Endothelial cell of umbilical vein (primary cell): ENCODE results near the gene STYXL1. TPM values are rescaled to one million over a fixed set of nuclear protein-coding genes. Genes with fewer than 3 reads are reported as not detected.
A peak's percentile ranks its signal among the peaks of the same experiment; 100 is the strongest.

Experiments
- BruUV-seq: library from RNA; stranded (reverse); fragments of 400-500 nt; replicated peaks from 2 replicates; lab custom pipeline; 2021; lab: Mats Ljungman, UMichigan
- CTCF ChIA-PET: fragments of 300-600, 350-600 bp; sonication (Branson Sonifier 250); formaldehyde crosslinking; loops from one replicate; lab custom pipeline; 2021; ENCODE audit warnings: antibody characterized with exemption, inconsistent platforms; lab: Charles Lee
- POLR2A ChIA-PET: fragments of 300-600, 350-600 bp; sonication (Branson Sonifier 250); formaldehyde crosslinking; loops from one replicate; lab custom pipeline; 2021; ENCODE audit warnings: antibody characterized with exemption, inconsistent platforms; lab: Charles Lee
- DNase-seq: peaks from one replicate; pipeline ENCODE4 v3.0.0-alpha.2; 2011; ENCODE audit warnings: low read depth, low spot score
- FAIRE-seq: peaks from 2 replicates; lab custom pipeline; 2011; peaks lifted over from hg19 to GRCh38; lab: Jason Lieb, UNC
- H2AFZ ChIP-seq: 2 replicates; pipeline ENCODE4 v1.6.0; 2012; ENCODE audit warnings: low read depth, low read length, control low read depth, inconsistent platforms
- H3K27ac ChIP-seq: 2 replicates; pipeline ENCODE4 v1.5.1; 2011; ENCODE audit warnings: low read depth, mild to moderate bottlenecking, control low read depth, low read length, moderate library complexity; ENCODE audit not compliant: insufficient read depth
- H3K27me3 ChIP-seq, 2 experiments: 2 replicates each; pipeline versions ENCODE4 v1.6.0 to v1.6.1; 2011; ENCODE audit warnings: low read length in 2 of 2, mixed read lengths in 1 of 2; ENCODE audit not compliant: control insufficient read depth in 2 of 2, insufficient read depth in 2 of 2
- H3K36me3 ChIP-seq, 2 experiments: 2 replicates in 1 of 2; 3 replicates in 1 of 2; pipeline ENCODE4 v1.5.1; 2011; ENCODE audit warnings: low read length in 2 of 2, mild to moderate bottlenecking in 1 of 2, moderate library complexity in 1 of 2; ENCODE audit not compliant: control insufficient read depth in 2 of 2, insufficient read depth in 2 of 2; ENCODE audit errors: extremely low read depth in 1 of 2
- H3K4me1 ChIP-seq: 3 replicates; pipeline ENCODE4 v1.5.1; 2011; ENCODE audit warnings: mild to moderate bottlenecking, low read length; ENCODE audit not compliant: control insufficient read depth, insufficient read depth; ENCODE audit errors: extremely low read depth
- H3K4me2 ChIP-seq: 2 replicates; pipeline ENCODE4 v1.6.1; 2011; ENCODE audit warnings: low read length, control low read depth, mixed read lengths; ENCODE audit not compliant: insufficient read depth
- H3K4me3 ChIP-seq, 3 experiments: fragments of 200-600 bp in 1 of 3; sonication (generic), shearing (Covaris generic) in 1 of 3; replicated peaks in 1 of 3; 2 replicates each; pipeline ENCODE4 v1.5.1; 2011 to 2016; ENCODE audit warnings: control low read depth in 3 of 3, low read length in 3 of 3, mild to moderate bottlenecking in 2 of 3, inconsistent platforms in 1 of 3, low read depth in 1 of 3, moderate library complexity in 1 of 3; ENCODE audit not compliant: insufficient read depth in 1 of 3
- H3K79me2 ChIP-seq: 2 replicates; pipeline ENCODE4 v1.6.0; 2012; ENCODE audit warnings: low read length, inconsistent platforms; ENCODE audit not compliant: control insufficient read depth, insufficient read depth
- H3K9ac ChIP-seq: replicated peaks from 2 replicates; pipeline ENCODE3; 2011; ENCODE audit warnings: low read length, control low read depth; ENCODE audit not compliant: insufficient read depth; ENCODE audit errors: extremely low read depth
- H3K9me1 ChIP-seq: replicated peaks from 3 replicates; pipeline ENCODE4 v1.6.0; 2011; ENCODE audit warnings: mild to moderate bottlenecking, low read length; ENCODE audit not compliant: control insufficient read depth, insufficient read depth; ENCODE audit errors: extremely low read depth
- H3K9me3 ChIP-seq: replicated peaks from 2 replicates; pipeline ENCODE4 v1.5.1; 2012; ENCODE audit warnings: low read length, inconsistent platforms; ENCODE audit not compliant: control insufficient read depth, insufficient read depth
- H4K20me1 ChIP-seq: replicated peaks from 2 replicates; pipeline ENCODE3; 2011; ENCODE audit warnings: mild to moderate bottlenecking, low read length; ENCODE audit not compliant: control insufficient read depth, insufficient read depth; ENCODE audit errors: extremely low read depth
- EZH2 ChIP-seq: IDR thresholded peaks from 2 replicates; pipeline ENCODE4 v1.6.1; 2012; ENCODE audit warnings: borderline replicate concordance, low read depth, mild to moderate bottlenecking, moderate library complexity, low read length, inconsistent platforms; ENCODE audit not compliant: severe bottlenecking
- FOS ChIP-seq: IDR thresholded peaks from 2 replicates; pipeline ENCODE4 v1.6.1; 2011; ENCODE audit warnings: mild to moderate bottlenecking, low read length, moderate library complexity, borderline replicate concordance; ENCODE audit not compliant: insufficient read depth
- JUN ChIP-seq: IDR thresholded peaks from 2 replicates; pipeline ENCODE4 v1.6.1; 2011; ENCODE audit warnings: borderline replicate concordance, low read depth; ENCODE audit not compliant: insufficient read length, insufficient read depth
- MYC ChIP-seq: IDR thresholded peaks from one replicate; pipeline ENCODE4 v1.6.1; 2011; ENCODE audit warnings: mild to moderate bottlenecking, low read depth, low read length
- POLR2A ChIP-seq: IDR thresholded peaks from 2 replicates; pipeline ENCODE4 v1.6.1; 2012; ENCODE audit warnings: low read depth, mild to moderate bottlenecking, control low read depth, low read length
- POLR2AphosphoS5 ChIP-seq: IDR thresholded peaks from 2 replicates; pipeline ENCODE4 v1.6.1; 2012; ENCODE audit warnings: low read depth, mild to moderate bottlenecking, control low read depth, low read length, moderate library complexity; ENCODE audit not compliant: insufficient read depth
- dilution Hi-C: fragments of 300-500 bp; cut with MboI; formaldehyde crosslinking; loops from one replicate; pipeline ENCODE4 v1.15.0; 2019; ENCODE audit warnings: low sequenced_read_pairs; ENCODE audit not compliant: extremely low pct_ligation_motif_present
- intact Hi-C: fragments of 100-400 bp; cut with micrococcal nuclease; formaldehyde crosslinking; loops from one replicate; pipeline ENCODE4 v1.10.0; 2022
- polyA plus RNA-seq, 4 experiments: library from polyadenylated mRNA; depleted of rRNA in 3 of 4; stranded (reverse) in 3 of 4; unstranded in 1 of 4; fragments of >200 nt; gene quantifications; 2 replicates each; pipeline versions ENCODE4 v1.2.1 to v1.2.3, GENCODE V29; 2011 to 2012; ENCODE audit warnings: missing spikeins in 1 of 4
- total RNA-seq: library from RNA; stranded (reverse); gene quantifications from 2 replicates; pipeline ENCODE4 v1.2.3, GENCODE V29; 2021
- TF ChIP-seq, protein P1 (sequence below): IDR thresholded peaks from 2 replicates; pipeline ENCODE4 v1.6.1; 2011; ENCODE audit not compliant: insufficient read depth, insufficient read length
- TF ChIP-seq, protein P2 (sequence below), 2 donors: IDR thresholded peaks; 1 replicate in 1 of 2; 2 replicates in 1 of 2; pipeline ENCODE4 v1.5.1; 2011; ENCODE audit warnings: low read length in 2 of 2, mild to moderate bottlenecking in 2 of 2, moderate library complexity in 2 of 2, control low read depth in 1 of 2, inconsistent platforms in 1 of 2, low read depth in 1 of 2; ENCODE audit not compliant: insufficient read depth in 1 of 2; ENCODE audit errors: extremely low read depth in 1 of 2

The STYXL1 gene
- total and polyA plus RNA-seq, 2 donors (not counting 3 experiments of a cell fraction or from before 2014, with no cell fraction given), result 23.0 to 67.6 TPM

DNA sequence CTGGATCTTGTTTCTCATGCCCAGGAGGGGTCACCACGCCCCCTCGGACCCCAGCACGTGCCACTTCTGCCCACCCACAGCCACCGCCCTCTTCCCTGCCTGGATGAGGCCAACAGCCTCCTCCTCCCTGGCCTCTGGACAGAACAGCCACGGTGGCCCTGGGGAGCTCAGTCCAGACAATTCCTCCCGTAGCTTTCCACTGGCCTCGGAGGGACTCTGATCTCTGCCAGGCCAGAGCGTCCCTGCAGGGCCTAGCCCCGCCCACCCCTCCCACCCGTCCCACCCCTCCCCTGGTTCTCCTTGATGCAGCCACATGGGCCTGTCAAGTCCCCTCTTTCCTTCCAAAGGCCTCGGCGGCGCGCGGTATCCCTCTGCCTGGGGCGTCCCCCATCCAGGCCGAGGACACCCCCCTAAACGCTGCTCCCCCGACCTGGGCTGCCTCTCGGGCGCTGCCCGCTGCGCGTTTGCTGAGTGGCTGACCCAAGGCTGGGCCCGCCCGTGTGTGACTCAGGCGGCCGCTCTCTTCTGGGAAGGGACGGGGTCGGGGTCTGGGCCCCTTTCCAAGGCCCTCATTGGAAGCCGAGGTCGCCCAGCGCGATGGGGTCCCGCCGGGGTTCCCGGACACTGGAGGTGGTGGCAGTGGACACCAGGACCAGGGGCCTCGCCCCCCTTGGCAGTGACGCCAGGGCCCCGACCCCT is 54.0 kb downstream of the STYXL1 start:
- peak overlapping the region; percentile 40 for H3K27ac ChIP-seq
- POLR2A ChIA-PET, result no interaction called here
- peak overlapping the region; percentile 35 for H2AFZ ChIP-seq
- FAIRE-seq (peak; percentile 80), DNase-seq (peak; percentile 72)
- H3K27me3 ChIP-seq, result no peaks in the 10 kb centered on the region
- peaks cover 0 to 10% of the 10 kb centered on the region in 2 experiments for H3K36me3 ChIP-seq
- CTCF ChIA-PET, result interaction anchor here (1.0 to 2.4 kb wide), 4 partner anchors 15 to 78 kb away, joined by 3 to 12 read pairs (median 4); partner anchors contain the start of genes MDH2 and STYXL1
- H3K9me3 ChIP-seq, result no peaks in the 10 kb centered on the region
- peak overlapping the region; percentile 53 to 96 (median 57) for H3K4me3 ChIP-seq
- intact Hi-C loops (loop anchor here (1.0 to 2.0 kb wide), 2 partner anchors 79 to 115 kb away; partner anchors contain the start of genes POR and RHBDD2), dilution Hi-C loops (no loop called here)
- peaks cover 4% of the 10 kb centered on the region for H3K4me1 ChIP-seq
- no TSS peak for BruUV-seq
- peak overlapping the region; percentile 60 for H3K4me2 ChIP-seq
- H3K9ac ChIP-seq, result peak overlapping the region; percentile 50
- TF ChIP-seq, protein P1, sequence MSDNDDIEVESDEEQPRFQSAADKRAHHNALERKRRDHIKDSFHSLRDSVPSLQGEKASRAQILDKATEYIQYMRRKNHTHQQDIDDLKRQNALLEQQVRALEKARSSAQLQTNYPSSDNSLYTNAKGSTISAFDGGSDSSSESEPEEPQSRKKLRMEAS, result no peak
- TF ChIP-seq POLR2AphosphoS5, result no peak
- H4K20me1 ChIP-seq, result no peaks in the 10 kb centered on the region
- H3K9me1 ChIP-seq, result no peaks in the 10 kb centered on the region
- H3K79me2 ChIP-seq, result no peaks in the 10 kb centered on the region

DNA sequence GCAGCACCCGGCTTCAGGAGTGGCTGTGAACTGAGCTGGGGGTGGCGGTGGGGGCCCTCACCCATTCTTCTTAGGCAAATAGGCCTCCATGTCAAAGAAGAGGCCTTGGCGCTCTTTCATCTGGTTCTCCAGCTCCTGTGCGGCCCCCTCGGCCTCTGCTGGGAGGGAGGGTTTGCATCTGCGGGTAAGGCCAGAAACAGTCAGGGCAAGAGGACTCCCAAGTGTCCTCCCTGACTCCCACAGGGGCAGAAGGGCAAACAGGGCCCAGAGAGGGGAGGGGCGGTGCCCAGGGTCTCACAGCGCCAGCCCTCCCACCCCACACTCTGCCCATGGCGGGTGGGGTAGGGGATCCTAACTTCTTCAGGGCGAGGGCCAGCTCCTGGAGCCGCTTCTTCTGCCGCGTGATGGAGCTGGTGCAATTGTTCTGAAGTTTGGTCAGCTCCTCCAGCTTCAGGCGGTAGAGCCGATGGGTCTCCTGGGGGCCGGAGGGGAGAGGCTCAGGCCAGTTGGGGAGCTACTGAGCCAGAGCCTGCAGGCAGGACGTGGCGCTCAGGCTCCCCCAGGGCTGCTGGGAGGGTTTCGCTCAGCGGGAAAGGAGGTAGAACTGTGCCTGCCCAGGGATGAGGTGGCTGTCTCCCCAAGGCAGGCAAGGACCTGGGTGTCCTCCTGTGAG is 55.6 kb downstream of the STYXL1 start:
- H3K79me2 ChIP-seq, result no peaks in the 10 kb centered on the region
- H3K27me3 ChIP-seq, result no peaks in the 10 kb centered on the region
- peaks cover 0 to 19% of the 10 kb centered on the region in 2 experiments for H3K36me3 ChIP-seq
- no peak overlapping the region for H3K4me2 ChIP-seq
- H2AFZ ChIP-seq, result no peak overlapping the region
- H3K4me3 ChIP-seq, result no peak overlapping the region
- H3K9ac ChIP-seq, result no peak overlapping the region
- intact Hi-C loops, result no loop called here
- peaks cover 4% of the 10 kb centered on the region for H3K4me1 ChIP-seq
- no peak overlapping the region for H3K27ac ChIP-seq
- ChIA-PET CTCF (interaction anchor here (2.4 kb wide), 1 partner anchor 28 kb away, joined by 12 read pairs; no protein-coding TSS in a partner anchor), POLR2A (no interaction called here)
- H4K20me1 ChIP-seq, result no peaks in the 10 kb centered on the region
- no peaks in the 10 kb centered on the region for H3K9me1 ChIP-seq
- TF ChIP-seq EZH2, result no peak
- no peak for TF ChIP-seq POLR2A
- no peak for TF ChIP-seq MYC
- TF ChIP-seq, protein P2, sequence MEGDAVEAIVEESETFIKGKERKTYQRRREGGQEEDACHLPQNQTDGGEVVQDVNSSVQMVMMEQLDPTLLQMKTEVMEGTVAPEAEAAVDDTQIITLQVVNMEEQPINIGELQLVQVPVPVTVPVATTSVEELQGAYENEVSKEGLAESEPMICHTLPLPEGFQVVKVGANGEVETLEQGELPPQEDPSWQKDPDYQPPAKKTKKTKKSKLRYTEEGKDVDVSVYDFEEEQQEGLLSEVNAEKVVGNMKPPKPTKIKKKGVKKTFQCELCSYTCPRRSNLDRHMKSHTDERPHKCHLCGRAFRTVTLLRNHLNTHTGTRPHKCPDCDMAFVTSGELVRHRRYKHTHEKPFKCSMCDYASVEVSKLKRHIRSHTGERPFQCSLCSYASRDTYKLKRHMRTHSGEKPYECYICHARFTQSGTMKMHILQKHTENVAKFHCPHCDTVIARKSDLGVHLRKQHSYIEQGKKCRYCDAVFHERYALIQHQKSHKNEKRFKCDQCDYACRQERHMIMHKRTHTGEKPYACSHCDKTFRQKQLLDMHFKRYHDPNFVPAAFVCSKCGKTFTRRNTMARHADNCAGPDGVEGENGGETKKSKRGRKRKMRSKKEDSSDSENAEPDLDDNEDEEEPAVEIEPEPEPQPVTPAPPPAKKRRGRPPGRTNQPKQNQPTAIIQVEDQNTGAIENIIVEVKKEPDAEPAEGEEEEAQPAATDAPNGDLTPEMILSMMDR (IDR thresholded peaks at IDR 0.05; ENCODE audit: extremely low read depth in 1 of 2, insufficient read depth in 1 of 2, low read depth in 1 of 2, low read length in 2 of 2), result no peak
- TF ChIP-seq FOS, result no peak
- TF ChIP-seq JUN, result no peak
- DNase-seq (no peak), FAIRE-seq (no peak)
- H3K9me3 ChIP-seq, result no peaks in the 10 kb centered on the region
- no TSS peak for BruUV-seq
- dilution Hi-C loops, result no loop called here
